Lung microvascular endothelial cell (primary cell): ENCODE results near the gene TRAPPC1. TPM values are rescaled to one million over a fixed set of nuclear protein-coding genes. Genes with fewer than 3 reads are reported as not detected.

ENCODE experiments used
- DNase-seq, 2 donors: peaks; one replicate each; pipeline versions ENCODE4 v3.0.0 to v3.0.0-alpha.2; 2010; ENCODE audit warnings: low read depth in 2 of 2
- total RNA-seq: library from RNA; depleted of rRNA; stranded (reverse); fragments of >200 nt; gene quantifications from 2 replicates; pipeline ENCODE4 v1.2.1, GENCODE V29; 2014

Gene TRAPPC1
- total RNA-seq, 1 donor from 2014 or later = 48.8 TPM

GRCh38 chr17:7903154-7904103 is 28.3 kb downstream of the TRAPPC1 start:
- DNase-seq = no peak

GRCh38 chr17:7897773-7898172 is 34.0 kb downstream of the TRAPPC1 start:
- DNase-seq = peak; percentile 73 to 86

- DNase-seq = no peak
These were observed 34.7 kb downstream of the TRAPPC1 start for GRCh38 chr17:7897090-7897489.

- DNase-seq = no peak
These were observed 36.9 kb downstream of the TRAPPC1 start for GRCh38 chr17:7894866-7895265.

- DNase-seq = no peak
These were observed 37.5 kb downstream of the TRAPPC1 start for GRCh38 chr17:7894226-7894625.

- no peak for DNase-seq
These were observed 38.4 kb downstream of the TRAPPC1 start for GRCh38 chr17:7893187-7893880.

GRCh38 chr17:7889166-7889955 is 42.4 kb downstream of the TRAPPC1 start:
- DNase-seq = peak; percentile 77 to 88

GRCh38 chr17:7888184-7888920 is 43.4 kb downstream of the TRAPPC1 start, which contains the start of gene CHD3:
Gene CHD3 (plus strand): TSS chr17:7888789. CDS start chr17:7889001, 212 bp downstream.
- peak; percentile 12 to 27 for DNase-seq

- DNase-seq = peak; percentile 94 to 97
These were observed 44.1 kb downstream of the TRAPPC1 start for GRCh38 chr17:7887482-7888183.

- DNase-seq = no peak
These were observed 44.7 kb downstream of the TRAPPC1 start for GRCh38 chr17:7887038-7887481.

- DNase-seq = peak; percentile 23 to 40
These were observed 45.3 kb downstream of the TRAPPC1 start for GRCh38 chr17:7886227-7887037.

GRCh38 chr17:7885367-7886226 is 46.1 kb downstream of the TRAPPC1 start:
- peak; percentile 28 to 29 for DNase-seq

GRCh38 chr17:7884581-7885366 is 47.0 kb downstream of the TRAPPC1 start:
- DNase-seq = peak in 1 of 2 donors; percentile 4

GRCh38 chr17:7883781-7884386 is 47.9 kb downstream of the TRAPPC1 start:
- DNase-seq = peak; percentile 11 to 46

- DNase-seq = no peak
These were observed 49.1 kb downstream of the TRAPPC1 start for GRCh38 chr17:7882629-7883028.

- no peak for DNase-seq
These were observed 49.7 kb downstream of the TRAPPC1 start for GRCh38 chr17:7882068-7882467.
